Measurements from ENCODE around the gene PDCL3.

PDCL3 gene

GRCh38 chr2:100561191-100561590, 1.6 kb upstream of the PDCL3 start:
- no peak for DNase-seq

- no peak for DNase-seq
Measured at GRCh38 chr2:100563407-100564247, 834 bp downstream of the PDCL3 start.

- no peak for DNase-seq
Measured at GRCh38 chr2:100568989-100569388, 6.2 kb downstream of the PDCL3 start.

DNA sequence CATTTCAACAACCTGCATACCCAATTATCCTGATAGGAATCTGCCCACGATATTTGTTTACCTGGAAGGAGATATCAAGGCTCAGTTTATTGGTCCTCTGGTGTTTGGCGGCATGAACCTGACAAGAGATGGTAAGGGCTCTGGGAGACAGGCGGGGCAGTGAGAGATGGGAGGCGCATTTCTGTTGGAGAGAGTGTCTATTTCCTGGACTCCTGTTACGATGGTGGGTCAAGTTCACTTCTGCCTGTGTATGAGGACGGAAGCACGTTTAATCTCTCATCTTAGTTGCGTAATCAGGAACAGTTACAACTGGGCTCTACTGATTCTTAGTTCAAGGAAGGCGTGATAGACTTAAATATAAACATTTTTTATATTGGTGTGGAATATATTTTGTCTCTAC, 8.9 kb downstream of the PDCL3 start:
- no peak for DNase-seq

- DNase-seq = no peak
Measured at GRCh38 chr2:100577777-100578176, 15.0 kb downstream of the PDCL3 start.

- DNase-seq = no peak
Measured at GRCh38 chr2:100580367-100581276, 17.8 kb downstream of the PDCL3 start.

GRCh38 chr2:100581277-100581612, 18.5 kb downstream of the PDCL3 start:
- no peak for DNase-seq

- no peak for DNase-seq
Measured at GRCh38 chr2:100584816-100585215, 22.0 kb downstream of the PDCL3 start.

GRCh38 chr2:100588071-100588786, 25.4 kb downstream of the PDCL3 start:
- no peak for DNase-seq

DNA sequence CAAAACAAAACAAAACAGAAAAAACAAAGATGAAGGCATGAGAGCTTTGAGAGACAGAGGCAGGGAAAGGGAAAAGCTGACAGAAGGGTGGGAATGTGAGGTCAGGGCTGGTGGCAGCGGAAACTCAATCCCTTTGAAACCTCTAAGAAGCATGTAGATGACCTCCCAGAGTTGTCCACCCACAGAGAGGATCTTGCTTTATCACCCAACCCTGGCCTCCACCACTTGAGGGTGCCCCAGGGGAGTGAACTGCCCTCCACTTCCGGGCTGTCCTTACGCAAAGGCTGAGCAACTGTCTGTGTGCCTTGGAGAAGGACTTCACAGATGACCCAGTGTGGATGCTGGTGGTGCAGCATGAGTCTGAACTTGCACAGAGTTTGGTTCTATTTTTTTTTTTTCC, 26.7 kb downstream of the PDCL3 start:
- DNase-seq = no peak

DNA sequence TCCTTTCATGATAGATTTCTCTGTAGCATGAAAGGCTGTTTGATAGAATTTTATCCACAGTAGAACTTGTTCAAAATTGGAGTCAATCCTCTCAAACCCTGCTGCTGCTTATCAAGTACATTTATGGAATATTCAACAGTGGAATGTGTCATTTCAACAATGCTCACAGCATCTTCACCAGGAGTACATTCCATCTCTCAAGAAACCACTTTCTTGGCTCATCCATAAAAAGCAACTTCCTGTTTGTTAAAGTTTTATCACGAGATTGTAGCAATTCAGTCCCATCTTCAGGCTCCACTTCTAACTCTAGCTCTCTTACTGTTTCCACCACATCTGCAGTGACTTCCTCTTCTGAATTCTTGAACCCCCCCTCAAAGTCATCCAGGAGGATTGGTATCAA, 29.4 kb downstream of the PDCL3 start:
- no peak for DNase-seq

- DNase-seq = no peak
Measured at GRCh38 chr2:100596465-100596864, 33.7 kb downstream of the PDCL3 start.

GRCh38 chr2:100599566-100599965, 36.8 kb downstream of the PDCL3 start:
- no peak for DNase-seq

DNA sequence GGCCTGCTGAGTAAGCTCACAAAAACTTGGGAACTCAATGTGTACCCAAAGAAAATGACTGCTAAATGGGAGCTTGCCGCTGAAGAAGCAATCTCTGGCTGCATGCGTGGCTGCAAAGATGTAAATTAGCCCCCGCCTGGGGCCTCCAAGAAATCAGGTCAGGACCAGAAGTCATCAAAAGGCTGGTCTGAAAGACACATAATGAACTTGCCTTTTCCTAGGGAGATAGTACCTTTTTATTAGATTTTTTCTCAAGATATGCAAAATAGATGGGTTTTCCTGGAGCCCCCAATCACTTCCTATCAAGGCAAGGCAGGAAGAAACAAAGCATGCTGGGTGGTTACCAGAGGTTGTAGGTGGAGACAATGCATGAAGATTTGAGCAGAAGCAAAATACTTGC, 38.9 kb downstream of the PDCL3 start:
- no peak for DNase-seq

DNA sequence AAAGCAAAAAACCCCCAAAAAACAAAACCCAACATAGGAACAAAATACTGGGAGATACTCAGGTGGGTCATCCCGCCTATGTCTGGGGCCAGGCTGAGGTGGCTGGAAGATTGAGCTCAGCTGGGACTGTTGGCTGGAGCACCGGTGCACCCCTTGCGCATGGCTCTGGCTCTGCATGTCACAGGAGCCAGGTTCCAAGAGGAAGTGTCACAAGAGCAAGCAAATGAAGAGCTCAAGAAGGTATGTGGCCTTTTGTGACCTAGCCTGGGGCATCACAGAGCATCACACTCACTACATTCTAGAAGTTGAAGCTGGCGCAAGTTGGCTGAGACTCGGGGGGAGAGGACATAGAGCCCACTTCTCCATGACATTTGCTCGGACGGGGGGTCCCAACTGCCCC, 40.6 kb downstream of the PDCL3 start:
- no peak for DNase-seq

GRCh38 chr2:100603948-100604633, 41.3 kb downstream of the PDCL3 start:
- no peak for DNase-seq

DNA sequence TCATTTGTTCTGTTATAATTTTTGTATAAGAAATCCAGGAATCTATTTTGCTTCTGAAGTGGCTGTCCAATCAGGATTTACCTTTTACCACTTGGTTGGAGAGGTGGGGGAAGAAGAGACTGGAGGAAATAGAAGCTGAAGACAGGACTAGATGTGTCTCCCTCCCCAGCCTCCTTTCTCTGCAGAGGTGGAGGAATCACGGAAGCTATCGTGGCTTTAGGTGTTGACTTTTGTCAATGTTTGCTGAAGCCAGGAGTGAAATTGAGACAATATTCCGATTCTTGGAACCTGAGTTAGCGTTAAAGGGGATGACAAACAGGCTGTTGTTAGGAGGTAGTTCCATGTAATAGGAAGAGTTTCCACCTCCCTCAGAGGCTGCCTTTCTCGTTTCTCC, 43.5 kb downstream of the PDCL3 start:
- DNase-seq = no peak

DNA sequence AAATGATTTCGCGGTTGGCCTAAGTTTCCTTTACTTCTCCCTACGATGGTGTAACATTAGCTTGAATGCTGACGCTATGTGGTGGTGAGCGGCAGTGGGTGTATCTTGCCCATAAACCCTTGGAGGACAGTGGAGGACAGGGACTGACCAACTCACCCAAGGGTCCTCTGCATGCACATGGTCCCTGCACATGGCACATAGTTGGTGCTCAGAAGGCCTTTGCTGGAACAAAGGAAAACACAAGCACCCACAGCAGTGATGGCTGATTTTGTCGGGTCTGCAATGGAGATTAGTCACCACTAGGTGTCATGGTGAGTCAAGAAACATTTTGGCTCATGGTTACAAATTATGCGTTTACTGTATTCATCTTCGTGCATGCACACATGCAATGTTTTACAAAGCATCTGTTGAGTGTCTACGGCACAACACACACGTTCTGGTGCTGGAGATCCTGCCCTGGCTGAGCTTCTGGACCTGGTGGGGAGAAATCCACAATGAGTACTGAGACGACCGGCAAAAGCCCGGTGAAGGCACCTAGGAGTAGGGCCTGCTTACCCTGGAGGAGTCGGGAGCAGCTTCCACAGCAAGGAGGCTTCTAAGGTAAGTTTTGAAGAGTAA, 44.0 kb downstream of the PDCL3 start:
- peak; percentile 23 for DNase-seq

- DNase-seq = no peak
Measured at GRCh38 chr2:100610381-100610831, 47.6 kb downstream of the PDCL3 start.

DNA sequence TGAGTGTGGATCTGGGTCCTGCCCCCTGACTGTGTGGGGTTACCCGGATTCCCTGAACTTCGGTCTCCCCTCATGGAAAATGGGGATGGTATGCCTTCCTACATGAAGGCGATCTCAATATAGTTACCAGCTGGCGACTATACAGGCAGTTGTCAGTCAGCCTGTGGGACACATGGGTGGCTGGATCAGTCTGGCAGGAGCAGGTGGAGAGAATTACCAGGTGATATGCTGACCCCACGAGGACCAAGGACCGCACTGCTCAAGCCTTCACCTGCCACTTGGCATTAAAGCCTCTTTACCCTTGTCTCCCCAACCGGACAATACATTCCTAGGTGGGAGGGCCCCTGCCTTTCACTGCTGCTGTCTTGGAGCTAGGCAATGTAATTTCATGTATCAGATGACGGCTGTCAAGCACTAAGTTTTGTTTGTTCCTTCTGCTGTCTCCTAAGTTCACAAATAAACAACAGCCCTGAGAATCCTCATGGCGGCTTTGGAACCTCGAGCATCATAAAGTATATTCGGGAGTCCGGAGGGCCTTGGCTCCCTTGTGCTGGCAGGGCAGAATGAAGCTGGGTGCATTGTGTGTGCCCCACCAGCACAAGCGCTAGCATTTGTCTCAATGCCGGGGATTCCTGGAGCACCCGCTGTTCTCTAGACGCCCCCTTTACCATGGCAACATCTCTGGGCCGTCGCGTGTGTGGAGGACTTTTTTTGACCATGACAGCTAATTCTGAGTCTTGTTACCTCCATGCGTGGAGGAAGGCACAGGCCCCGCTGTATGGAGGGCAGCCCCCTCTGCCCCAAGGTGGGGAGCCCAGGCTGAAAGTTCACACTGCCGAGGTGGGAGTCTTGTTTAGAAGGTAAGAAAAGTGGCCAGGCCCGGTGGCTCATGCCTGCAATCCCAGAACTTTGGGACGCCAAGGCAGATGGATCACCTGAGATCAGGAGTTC, 48.6 kb downstream of the PDCL3 start:
- no peak for DNase-seq

DNA sequence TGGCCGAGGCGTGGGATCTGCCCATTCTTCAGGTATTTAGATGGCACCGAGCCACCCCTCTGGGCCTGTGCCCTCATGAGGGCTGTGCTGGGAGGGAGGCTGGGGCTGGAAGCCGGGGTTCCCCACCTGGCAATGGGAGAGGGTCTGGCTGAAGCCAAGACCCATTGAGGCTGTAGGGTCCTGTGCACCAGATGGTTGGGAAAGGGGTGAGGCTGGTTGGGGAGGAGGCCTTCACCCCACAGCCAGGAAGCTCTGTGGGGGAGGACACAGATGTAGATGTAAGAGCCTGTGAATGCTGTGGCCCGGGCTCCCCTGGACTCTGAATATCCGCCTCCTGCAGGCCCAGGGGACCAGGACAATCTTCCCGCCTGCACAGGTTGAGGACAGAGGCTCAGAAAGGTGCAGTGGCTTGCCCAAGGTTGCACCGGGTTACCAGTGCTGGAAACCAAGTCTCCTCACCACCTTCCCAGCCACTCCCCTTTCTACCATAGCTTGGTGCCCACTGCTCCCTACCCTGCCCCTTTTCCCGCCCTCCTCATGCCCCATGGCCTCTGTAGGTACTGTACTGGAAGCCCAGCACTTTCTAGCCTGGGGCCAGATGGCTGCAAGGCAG, 49.7 kb downstream of the PDCL3 start:
- no peak for DNase-seq
